HG03139 (cell line): ENCODE measurements around the gene SCN8A.
"Not testable (repeated sequence)": the region's sequence is repeated elsewhere in the genome, so short reads cannot be mapped to it uniquely, and the experiment has no call there.

Experiments
- ATAC-seq: cut with Tn5 transposase; IDR thresholded peaks from one replicate; pipeline ENCODE4 v1.9.1; 2021; ENCODE audit not compliant: unreplicated experiment

Gene SCN8A

GRCh38 chr12:51827925-51828818 lies 237.1 kb downstream of the SCN8A start:
- ATAC-seq = no peak

- no peak for ATAC-seq
These were observed 238.0 kb downstream of the SCN8A start for GRCh38 chr12:51829011-51829481.

- ATAC-seq = no peak
These were observed 238.6 kb downstream of the SCN8A start for GRCh38 chr12:51829641-51830040.

- not testable (repeated sequence) for ATAC-seq
These were observed 240.8 kb downstream of the SCN8A start for GRCh38 chr12:51831817-51832216.

- ATAC-seq = no peak
These were observed 241.5 kb downstream of the SCN8A start for GRCh38 chr12:51832354-51833107.

GRCh38 chr12:51833448-51834227 lies 242.6 kb downstream of the SCN8A start:
- ATAC-seq = no peak

GRCh38 chr12:51834411-51834810 lies 243.4 kb downstream of the SCN8A start:
- no peak for ATAC-seq

GRCh38 chr12:51836041-51836826 lies 245.2 kb downstream of the SCN8A start:
- no peak for ATAC-seq

- no peak for ATAC-seq
These were observed 245.8 kb downstream of the SCN8A start for GRCh38 chr12:51836827-51837173.

GRCh38 chr12:51837286-51837685 lies 246.3 kb downstream of the SCN8A start:
- no peak for ATAC-seq

- ATAC-seq = no peak
These were observed 247.0 kb downstream of the SCN8A start for GRCh38 chr12:51838036-51838435.

- ATAC-seq = no peak
These were observed 247.7 kb downstream of the SCN8A start for GRCh38 chr12:51838762-51839161.

GRCh38 chr12:51839310-51839947 lies 248.4 kb downstream of the SCN8A start:
- ATAC-seq = no peak

- ATAC-seq = no peak
These were observed 249.9 kb downstream of the SCN8A start for GRCh38 chr12:51840966-51841365.

GRCh38 chr12:51841727-51842126 lies 250.7 kb downstream of the SCN8A start:
- ATAC-seq = no peak

GRCh38 chr12:51844854-51845253 lies 253.8 kb downstream of the SCN8A start:
- no peak for ATAC-seq

- no peak for ATAC-seq
These were observed 254.4 kb downstream of the SCN8A start for GRCh38 chr12:51845482-51845881.

GRCh38 chr12:51846271-51846691 lies 255.2 kb downstream of the SCN8A start:
- no peak for ATAC-seq

- no peak for ATAC-seq
These were observed 256.0 kb downstream of the SCN8A start for GRCh38 chr12:51846911-51847642.
